Uterus (tissue), 2 donors: ENCODE data around the gene GLDC.

Experiments
- CTCF ChIP-seq, 4 experiments: fragments of 200-600 bp in 2 of 4; fragments of 450-650 bp in 2 of 4; sonication (generic) in 2 of 4; IDR thresholded peaks; one replicate each; pipeline ENCODE4 v1.5.1; 2016 to 2019; ENCODE audit warnings: antibody characterized with exemption in 4 of 4, mild to moderate bottlenecking in 2 of 4, moderate library complexity in 1 of 4
- POLR2A ChIP-seq, 2 donors: fragments of 450-650 bp; IDR thresholded peaks; one replicate each; pipeline ENCODE4 v1.6.1; 2016; ENCODE audit warnings: antibody characterized with exemption in 2 of 2, mild to moderate bottlenecking in 1 of 2, moderate library complexity in 1 of 2

- TF ChIP-seq CTCF (IDR thresholded peaks at IDR 0.05) (no peak), POLR2A (IDR thresholded peaks at IDR 0.05) (no peak)
Measured at GRCh38 chr9:6641961-6642360, 3.6 kb downstream of the GLDC start.
